Measurements from ENCODE around the gene FBXO47. TPM values are rescaled to one million over a fixed set of nuclear protein-coding genes. Genes with fewer than 3 reads are reported as not detected.

Gene FBXO47
- total and polyA plus RNA-seq, 9 donors, result not detected

GRCh38 chr17:38893113-38893512 is 74.1 kb downstream of the FBXO47 start:
- H3K9me3 ChIP-seq, result no peaks in the 10 kb centered on the region
- H3K27ac ChIP-seq, result no peak overlapping the region
- no peaks in the 10 kb centered on the region for H3K36me3 ChIP-seq
- no peaks in the 10 kb centered on the region for H3K27me3 ChIP-seq
- no peak for DNase-seq
- no peak for TF ChIP-seq CTCF (IDR thresholded peaks at IDR 0.05)
- no peak for TF ChIP-seq EP300 (IDR thresholded peaks at IDR 0.05)
- TF ChIP-seq POLR2A (IDR thresholded peaks at IDR 0.05), result no peak
- WGBS, 3 donors, result 39 to 55% (median 44%) methylated on average over 5 of the region's 5 CpGs
- no peak overlapping the region for H3K4me3 ChIP-seq
- intact Hi-C loops (cut with DNase I), result no loop called here
- peaks cover 21% of the 10 kb centered on the region for H3K4me1 ChIP-seq (ENCODE audit: insufficient read depth)

GRCh38 chr17:38892620-38893019 is 74.6 kb downstream of the FBXO47 start:
- WGBS, 3 donors, result 79 to 83% (median 81%) methylated on average over 13 of the region's 13 CpGs
- Histone ChIP-seq H3K9me3 (no peaks in the 10 kb centered on the region), H3K36me3 (no peaks in the 10 kb centered on the region), H3K4me3 (no peak overlapping the region), H3K4me1 (ENCODE audit: insufficient read depth) (peaks cover 21% of the 10 kb centered on the region), H3K27me3 (no peaks in the 10 kb centered on the region), H3K27ac (no peak overlapping the region)
- intact Hi-C loops (cut with DNase I), result no loop called here
- no peak for DNase-seq
- TF ChIP-seq POLR2A (IDR thresholded peaks at IDR 0.05) (no peak), EP300 (IDR thresholded peaks at IDR 0.05) (no peak), CTCF (IDR thresholded peaks at IDR 0.05) (no peak)

GRCh38 chr17:38892083-38892482 is 75.1 kb downstream of the FBXO47 start:
- WGBS, 3 donors, result 77 to 90% (median 78%) methylated on average over 4 of the region's 4 CpGs
- no peak overlapping the region for H3K27ac ChIP-seq
- no peaks in the 10 kb centered on the region for H3K9me3 ChIP-seq
- DNase-seq, result no peak
- peaks cover 17% of the 10 kb centered on the region for H3K4me1 ChIP-seq (ENCODE audit: insufficient read depth)
- TF ChIP-seq EP300 (IDR thresholded peaks at IDR 0.05), result no peak
- no peak for TF ChIP-seq CTCF (IDR thresholded peaks at IDR 0.05)
- no peak for TF ChIP-seq POLR2A (IDR thresholded peaks at IDR 0.05)
- intact Hi-C loops (cut with DNase I), result no loop called here
- H3K36me3 ChIP-seq, result no peaks in the 10 kb centered on the region
- H3K27me3 ChIP-seq, result no peaks in the 10 kb centered on the region
- no peak overlapping the region for H3K4me3 ChIP-seq

- peaks cover 15% of the 10 kb centered on the region for H3K4me1 ChIP-seq (ENCODE audit: insufficient read depth)
- WGBS, 3 donors, result 77 to 85% (median 84%) methylated on average over 8 of the region's 8 CpGs
- intact Hi-C loops (cut with DNase I), result no loop called here
- no peaks in the 10 kb centered on the region for H3K9me3 ChIP-seq
- H3K36me3 ChIP-seq, result no peaks in the 10 kb centered on the region
- no peak for TF ChIP-seq CTCF (IDR thresholded peaks at IDR 0.05)
- TF ChIP-seq EP300 (IDR thresholded peaks at IDR 0.05), result no peak
- TF ChIP-seq POLR2A (IDR thresholded peaks at IDR 0.05), result no peak
- no peak for DNase-seq
- H3K27ac ChIP-seq, result no peak overlapping the region
- no peak overlapping the region for H3K4me3 ChIP-seq
- no peaks in the 10 kb centered on the region for H3K27me3 ChIP-seq
These were observed 75.8 kb downstream of the FBXO47 start for GRCh38 chr17:38891441-38891840.

GRCh38 chr17:38890410-38890746 is 76.8 kb downstream of the FBXO47 start:
- Histone ChIP-seq H3K4me1 (ENCODE audit: insufficient read depth) (peaks cover 16% of the 10 kb centered on the region), H3K27me3 (no peaks in the 10 kb centered on the region), H3K36me3 (no peaks in the 10 kb centered on the region), H3K4me3 (no peak overlapping the region), H3K9me3 (no peaks in the 10 kb centered on the region), H3K27ac (no peak overlapping the region)
- 77 to 84% (median 80%) methylated on average over 8 of the region's 8 CpGs for WGBS, 3 donors
- no peak for DNase-seq
- intact Hi-C loops (cut with DNase I), result no loop called here
- no peak for TF ChIP-seq CTCF (IDR thresholded peaks at IDR 0.05)
